Lung (tissue), 12 donors: ENCODE measurements around the gene RAD50. TPM values are rescaled to one million over a fixed set of nuclear protein-coding genes. Genes with fewer than 3 reads are reported as not detected.
"Not testable (repeated sequence)": the region's sequence is repeated elsewhere in the genome, so short reads cannot be mapped to it uniquely, and the experiment has no call there.

Experiments
- ATAC-seq: fragments of 200-7000 bp; cut with Tn5 transposase; one replicate; pipeline ENCODE4 v1.9.1; 2020; ENCODE audit warnings: moderate number of reproducible peaks; ENCODE audit not compliant: insufficient read depth, low FRiP score
- DNase-seq, 3 donors: peaks; one replicate each; pipeline ENCODE4 v3.0.0-alpha.2; 2013 to 2017
- H3K27ac ChIP-seq, 2 donors: one replicate each; pipeline ENCODE4 v1.5.1; 2013; ENCODE audit warnings: mild to moderate bottlenecking in 2 of 2, moderate library complexity in 2 of 2, control low read depth in 1 of 2, inconsistent platforms in 1 of 2, low read depth in 1 of 2, low read length in 1 of 2
- H3K27me3 ChIP-seq, 3 donors: one replicate each; pipeline ENCODE4 v1.5.1; 2013; ENCODE audit warnings: low read length in 2 of 3; ENCODE audit not compliant: control insufficient read depth in 3 of 3, insufficient read depth in 3 of 3
- H3K36me3 ChIP-seq, 4 donors: one replicate each; pipeline ENCODE4 v1.5.1; 2013; ENCODE audit warnings: low read length in 4 of 4, mild to moderate bottlenecking in 1 of 4, moderate library complexity in 1 of 4; ENCODE audit not compliant: control insufficient read depth in 4 of 4, insufficient read depth in 4 of 4
- H3K4me1 ChIP-seq, 5 donors: one replicate each; pipeline ENCODE4 v1.5.1; 2013; ENCODE audit warnings: low read length in 5 of 5, mild to moderate bottlenecking in 2 of 5, moderate library complexity in 1 of 5; ENCODE audit not compliant: control insufficient read depth in 5 of 5, insufficient read depth in 5 of 5
- H3K4me3 ChIP-seq: one replicate; pipeline ENCODE4 v1.5.1; 2013; ENCODE audit warnings: mild to moderate bottlenecking, control low read depth, moderate library complexity
- H3K9ac ChIP-seq, 2 donors: one replicate each; pipeline ENCODE4 v1.5.1; 2013; ENCODE audit warnings: low read length in 2 of 2, control low read depth in 1 of 2; ENCODE audit not compliant: insufficient read depth in 1 of 2
- H3K9me3 ChIP-seq, 4 donors: one replicate each; pipeline ENCODE4 v1.5.1; 2013; ENCODE audit warnings: low read length in 3 of 4, mild to moderate bottlenecking in 1 of 4, moderate library complexity in 1 of 4; ENCODE audit not compliant: control insufficient read depth in 4 of 4, insufficient read depth in 3 of 4
- CTCF ChIP-seq: IDR thresholded peaks from 2 replicates; pipeline ENCODE4 v1.5.1; 2012; ENCODE audit warnings: mild to moderate bottlenecking; ENCODE audit errors: control extremely low read depth, extremely low read depth
- WGBS, 2 donors: extraction: QIAGEN DNeasy Blood & Tissue Kit; methylation state at CpG; one replicate each; pipeline ENCODE4 v1.1.7; 2013; 5-methylcytosine and 5-hydroxymethylcytosine counted together
- polyA plus RNA-seq, 2 donors: library from polyadenylated mRNA; stranded (reverse); fragments of 200-250 nt; gene quantifications; one replicate each; pipeline ENCODE4 v1.2.1, GENCODE V29; 2013
- total RNA-seq, 2 donors: library from RNA; depleted of rRNA in 1 of 2; stranded (reverse); fragments of >200 nt in 1 of 2; gene quantifications; one replicate each; pipeline ENCODE4 v1.2.1, GENCODE V29; 2014 to 2021
- donor health status: control.
- donor health status: control.
- donor health status: Bipolar disorder and iron deficiency.
- donor health status: healthy.
- donor health status: DM: yes; HTN: yes; CAD: no.

RAD50 gene
- total and polyA plus RNA-seq, 4 donors: 8.2 to 46.7 (median 18.8) TPM

GRCh38 chr5:132561601-132562000 is 4.8 kb downstream of the RAD50 start:
- WGBS, 2 donors: 95 to 97% methylated on average over 3 of the region's 3 CpGs
- TF ChIP-seq CTCF: no peak
- Histone ChIP-seq H3K4me3 (no peak overlapping the region), H3K36me3 (peaks cover 4 to 25% (median 20%) of the 10 kb centered on the region in 4 donors), H3K9me3 (peaks cover 0 to 9% (median 3%) of the 10 kb centered on the region in 4 donors), H3K9ac (no peak overlapping the region), H3K27me3 (no peaks in the 10 kb centered on the region), H3K4me1 (peaks cover 0 to 9% (median 2%) of the 10 kb centered on the region in 5 donors), H3K27ac (no peak overlapping the region)
- ATAC-seq: no peak
- DNase-seq: no peak

- not testable (repeated sequence) for H3K9me3 ChIP-seq, H3K9ac ChIP-seq, H3K4me3 ChIP-seq, ATAC-seq, H3K4me1 ChIP-seq, DNase-seq, H3K27ac ChIP-seq, H3K27me3 ChIP-seq
- WGBS, 2 donors: 95 to 99% methylated on average over 2 of the region's 2 CpGs
- H3K36me3 ChIP-seq: peaks cover 4 to 29% (median 20%) of the 10 kb centered on the region in 4 donors
Observed at GRCh38 chr5:132564555-132564954, 7.8 kb downstream of the RAD50 start.

- H3K27me3 ChIP-seq: no peaks in the 10 kb centered on the region
- peaks cover 0 to 3% (median 0%) of the 10 kb centered on the region in 5 donors for H3K4me1 ChIP-seq
- H3K27ac ChIP-seq: no peak overlapping the region
- ATAC-seq: no peak
- TF ChIP-seq CTCF: no peak
- H3K9me3 ChIP-seq: peaks cover 0 to 9% (median 3%) of the 10 kb centered on the region in 4 donors
- no peak overlapping the region for H3K9ac ChIP-seq
- no peak for DNase-seq
- H3K36me3 ChIP-seq: peaks cover 4 to 24% (median 20%) of the 10 kb centered on the region in 4 donors
- no peak overlapping the region for H3K4me3 ChIP-seq
- WGBS, 2 donors: 92 to 93% methylated on average over 1 of the region's 1 CpG
Observed at GRCh38 chr5:132566657-132567056, 9.9 kb downstream of the RAD50 start.

GRCh38 chr5:132576123-132576522 is 19.3 kb downstream of the RAD50 start:
- no peak overlapping the region for H3K4me3 ChIP-seq
- no peak for ATAC-seq
- H3K36me3 ChIP-seq: peaks cover 5 to 14% (median 10%) of the 10 kb centered on the region in 4 donors
- H3K27ac ChIP-seq: no peak overlapping the region
- no peaks in the 10 kb centered on the region for H3K9me3 ChIP-seq
- H3K9ac ChIP-seq: no peak overlapping the region
- no peak for TF ChIP-seq CTCF
- 100% methylated on average over 1 of the region's 1 CpG for WGBS, 2 donors
- no peaks in the 10 kb centered on the region for H3K4me1 ChIP-seq
- H3K27me3 ChIP-seq: no peaks in the 10 kb centered on the region
- DNase-seq: no peak

GRCh38 chr5:132584560-132584959 is 27.8 kb downstream of the RAD50 start:
- not testable (repeated sequence) for H3K4me3 ChIP-seq, ATAC-seq, DNase-seq, H3K27me3 ChIP-seq, H3K27ac ChIP-seq, H3K4me1 ChIP-seq, H3K9ac ChIP-seq, H3K9me3 ChIP-seq
- 100% methylated on average over 1 to 2 of the region's 2 CpGs for WGBS, 2 donors
- H3K36me3 ChIP-seq: peaks cover 4 to 13% (median 8%) of the 10 kb centered on the region in 4 donors
